Transverse colon (tissue), 3 donors: ENCODE measurements around the gene IFTAP.

Experiments used
- CTCF ChIP-seq, 5 experiments: fragments of 200-600 bp in 3 of 5; fragments of 450-650 bp in 2 of 5; sonication (generic) in 3 of 5; IDR thresholded peaks; 1 replicate in 2 of 5; 2 replicates in 3 of 5; pipeline ENCODE4 v1.5.1; 2016 to 2017; ENCODE audit warnings: antibody characterized with exemption in 5 of 5, inconsistent platforms in 3 of 5, mild to moderate bottlenecking in 2 of 5, moderate library complexity in 1 of 5
- EP300 ChIP-seq: sonication (generic); formaldehyde crosslinking; IDR thresholded peaks from one replicate; pipeline ENCODE4 v1.6.1; 2017; ENCODE audit warnings: antibody characterized with exemption, low read depth
- POLR2A ChIP-seq: fragments of 450-650 bp; IDR thresholded peaks from one replicate; pipeline ENCODE4 v1.6.1; 2016; ENCODE audit warnings: antibody characterized with exemption, mild to moderate bottlenecking, moderate library complexity

DNA sequence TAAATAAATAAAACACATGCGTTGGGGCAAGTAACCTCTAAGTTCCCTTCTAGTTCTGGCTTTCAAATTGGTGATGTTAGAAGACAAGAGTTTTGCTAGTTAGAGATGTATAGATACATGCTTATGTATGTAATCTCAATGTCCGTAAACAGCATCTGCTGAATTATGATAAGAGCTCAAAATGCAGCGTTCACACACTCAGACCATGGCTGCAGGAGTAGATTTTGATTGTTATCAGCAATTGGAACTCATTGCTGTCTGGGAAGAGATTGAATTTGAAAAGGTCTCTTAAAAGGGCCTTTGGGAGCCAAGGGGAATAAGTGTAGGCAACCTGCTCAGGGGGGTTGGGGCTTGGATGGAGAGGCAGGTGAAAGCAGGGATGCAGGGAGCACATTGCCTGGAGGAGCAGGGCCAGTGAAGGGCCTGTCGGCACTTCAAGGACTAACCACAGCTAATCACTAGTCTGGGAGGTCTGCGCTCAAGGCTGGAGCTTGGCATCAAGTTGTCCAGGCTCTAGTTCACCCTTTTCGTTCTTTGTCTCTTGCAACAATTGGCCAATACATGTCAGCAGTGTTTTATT is 29.2 kb upstream of the IFTAP start:
- no peak for TF ChIP-seq CTCF (IDR thresholded peaks at IDR 0.05)
- TF ChIP-seq EP300: no peak
- TF ChIP-seq POLR2A: no peak
